Hair follicle dermal papilla cell (primary cell): ENCODE results near the gene PDE4D. TPM values are rescaled to one million over a fixed set of nuclear protein-coding genes. Genes with fewer than 3 reads are reported as not detected.

Experiments used
- small RNA-seq: library from RNA; depleted of rRNA; stranded (forward); fragments of <200 nt; gene quantifications from one replicate; pipeline ENCODE3, GENCODE V24; 2012
- total RNA-seq: library from RNA; depleted of rRNA; stranded (reverse); fragments of >200 nt; gene quantifications from 2 replicates; pipeline ENCODE4 v1.2.3, GENCODE V29; 2012

PDE4D gene
- total RNA-seq = 27.1 and 41.7 TPM in 2 replicates

GRCh38 chr5:59893429-59894227, at the start of gene PDE4D:
Gene PDE4D (minus strand): TSS chr5:59893726.

Small RNA genes within 50 kb of the gene (small RNA-seq; reads per million reads assigned to genes)
- gene MIR582 = 0.49 reads per million
